ENCODE results near the gene PARD6A.

- TF ChIP-seq MYC (IDR thresholded peaks at IDR 0.05; ENCODE audit: low read depth, low read length) = no peak
- no peak for TF ChIP-seq CTCF (IDR thresholded peaks at IDR 0.05; ENCODE audit: low read depth, low read length)
- no peak for TF ChIP-seq POLR2A (IDR thresholded peaks at IDR 0.05; ENCODE audit: extremely low read depth, insufficient read length)
- TF ChIP-seq, protein P1, sequence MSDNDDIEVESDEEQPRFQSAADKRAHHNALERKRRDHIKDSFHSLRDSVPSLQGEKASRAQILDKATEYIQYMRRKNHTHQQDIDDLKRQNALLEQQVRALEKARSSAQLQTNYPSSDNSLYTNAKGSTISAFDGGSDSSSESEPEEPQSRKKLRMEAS (IDR thresholded peaks at IDR 0.05; ENCODE audit: low read depth, low read length) = no peak
Measured at GRCh38 chr16:67677712-67678111, 17.0 kb downstream of the PARD6A start.

Measured in NB4 (cell line).